PFSK-1 (cell line): ENCODE data around the gene HEMK1.

Source experiments
- FOXP2 ChIP-seq: optimal IDR thresholded peaks from 2 replicates; pipeline ENCODE3; 2011; ENCODE audit warnings: borderline replicate concordance, control low read depth, inconsistent platforms; ENCODE audit not compliant: insufficient read depth; ENCODE audit errors: extremely low read length, extremely low read depth
- POLR2AphosphoS5 ChIP-seq: IDR thresholded peaks from 2 replicates; pipeline ENCODE4 v1.6.1; 2012; ENCODE audit warnings: low read depth, mild to moderate bottlenecking, control low read depth, low read length, moderate library complexity
- REST ChIP-seq, 2 experiments: IDR thresholded peaks; 2 replicates each; pipeline versions ENCODE4 v1.6.1 to v1.8.0; 2011 to 2012; ENCODE audit warnings: low read depth in 2 of 2, low read length in 2 of 2, control low read depth in 1 of 2, inconsistent platforms in 1 of 2, mild to moderate bottlenecking in 1 of 2, moderate library complexity in 1 of 2; ENCODE audit not compliant: insufficient read depth in 1 of 2
- SIN3A ChIP-seq: IDR thresholded peaks from 2 replicates; pipeline ENCODE4 v1.6.1; 2012; ENCODE audit warnings: mild to moderate bottlenecking, low read length, moderate library complexity, borderline replicate concordance; ENCODE audit not compliant: insufficient read depth
- TAF1 ChIP-seq: IDR thresholded peaks from 2 replicates; pipeline ENCODE4 v1.6.1; 2012; ENCODE audit warnings: low read length, control low read depth, borderline replicate concordance; ENCODE audit not compliant: insufficient read depth

HEMK1 gene

DNA sequence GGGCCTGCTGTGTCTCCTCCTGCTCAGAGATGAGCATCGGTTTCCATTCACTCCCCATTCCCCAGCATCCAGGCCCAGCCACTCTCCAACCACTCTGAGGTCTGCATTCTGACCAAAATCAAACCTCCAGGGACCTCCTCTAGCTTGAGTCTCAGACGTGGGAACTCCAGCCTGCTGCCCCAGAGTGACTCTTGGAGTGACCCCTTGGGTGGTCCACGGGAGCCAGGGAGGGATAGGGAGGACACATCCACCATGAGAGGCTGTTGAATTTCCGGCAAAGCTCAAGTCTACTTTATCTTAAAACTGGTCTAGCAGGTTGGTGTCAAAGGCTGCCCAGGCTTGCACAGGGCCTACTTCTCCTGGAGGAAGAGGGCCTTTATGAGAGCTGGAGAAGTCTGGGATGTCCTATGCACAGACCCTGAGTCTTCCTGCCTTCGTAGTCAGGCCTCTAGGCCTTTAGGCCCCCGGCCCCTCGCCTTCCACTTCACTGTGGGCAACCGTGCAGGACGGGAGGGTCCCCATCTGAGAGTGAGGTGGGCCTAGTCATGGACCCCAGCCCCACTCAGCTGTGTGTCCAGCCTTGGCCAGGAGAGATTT lies 33.4 kb downstream of the HEMK1 start:
- TF ChIP-seq TAF1 (no peak), POLR2AphosphoS5 (no peak), SIN3A (no peak), REST (IDR thresholded peaks at IDR 0.05; ENCODE audit: insufficient read depth in 1 of 2, low read depth in 2 of 2, low read length in 2 of 2) (no peak), FOXP2 (no peak)

DNA sequence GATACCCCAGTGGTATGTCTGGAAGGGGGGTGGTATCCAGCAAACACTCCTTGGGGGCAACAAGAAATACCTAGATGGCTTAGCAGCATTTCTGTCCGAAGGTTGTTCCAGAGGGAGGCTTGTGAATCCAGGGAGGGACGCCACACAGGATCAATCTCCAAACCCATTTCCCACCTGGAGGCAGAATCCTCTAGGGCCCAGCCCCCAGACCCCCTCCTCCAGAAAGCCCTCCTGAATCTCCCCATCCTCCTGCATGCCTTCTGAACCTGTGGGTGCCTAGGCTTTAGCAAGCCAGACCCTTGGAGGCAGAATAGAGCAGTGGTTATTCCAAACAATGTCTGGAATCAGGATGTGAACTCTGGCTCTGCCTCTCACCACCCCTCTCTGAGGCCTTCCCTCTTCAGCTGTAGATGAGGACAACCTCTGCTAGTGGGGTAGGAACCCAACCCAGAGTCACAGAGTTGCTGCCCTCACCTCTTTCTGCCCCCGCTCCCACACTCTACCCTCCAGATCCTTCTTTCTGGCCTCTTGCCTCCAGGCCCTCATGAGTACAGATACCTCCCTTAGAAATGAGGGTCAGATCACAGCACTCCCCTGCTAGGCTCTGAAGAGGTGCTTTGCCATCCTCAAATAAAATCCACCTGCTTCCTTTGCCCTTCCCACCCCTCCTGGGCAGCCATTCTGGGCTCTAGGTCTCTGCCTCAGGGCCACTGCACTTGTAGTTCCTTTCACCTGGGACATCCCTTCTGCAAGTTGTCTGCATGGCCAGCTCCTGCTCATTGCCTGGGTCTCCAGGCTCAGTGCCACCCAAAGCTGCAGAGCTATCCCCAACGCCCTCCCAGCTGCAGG lies 34.2 kb downstream of the HEMK1 start:
- TF ChIP-seq FOXP2 (no peak), POLR2AphosphoS5 (no peak), REST (IDR thresholded peaks at IDR 0.05; ENCODE audit: insufficient read depth in 1 of 2, low read depth in 2 of 2, low read length in 2 of 2) (no peak), TAF1 (no peak), SIN3A (no peak)

DNA sequence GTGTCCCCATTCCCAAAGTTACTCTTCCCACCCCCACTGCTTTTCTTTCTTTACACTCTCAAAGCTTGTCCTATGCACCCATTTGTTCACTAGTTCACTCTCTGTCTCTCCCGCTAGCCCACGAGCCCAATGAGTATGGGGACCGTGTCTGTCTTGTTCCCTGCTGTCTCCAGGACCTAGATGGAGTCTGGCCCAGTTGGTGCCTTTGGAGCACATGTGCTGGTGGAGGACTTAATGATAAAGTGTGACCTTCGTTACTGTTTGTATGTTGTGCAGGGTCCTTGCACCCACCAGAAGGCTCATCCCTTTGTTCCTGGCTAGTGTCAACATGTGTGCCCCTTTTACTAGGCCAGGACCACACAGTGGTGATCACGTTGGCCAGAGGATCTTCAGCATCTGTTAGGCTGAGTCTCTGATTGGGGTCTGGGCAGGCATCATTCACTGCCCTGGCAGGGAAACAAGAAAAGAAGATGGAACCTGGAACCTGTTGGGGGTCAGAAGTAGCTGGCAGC lies 34.8 kb downstream of the HEMK1 start:
- no peak for TF ChIP-seq FOXP2
- TF ChIP-seq SIN3A, result no peak
- no peak for TF ChIP-seq POLR2AphosphoS5
- TF ChIP-seq TAF1, result no peak
- no peak for TF ChIP-seq REST (IDR thresholded peaks at IDR 0.05; ENCODE audit: insufficient read depth in 1 of 2, low read depth in 2 of 2, low read length in 2 of 2)

DNA sequence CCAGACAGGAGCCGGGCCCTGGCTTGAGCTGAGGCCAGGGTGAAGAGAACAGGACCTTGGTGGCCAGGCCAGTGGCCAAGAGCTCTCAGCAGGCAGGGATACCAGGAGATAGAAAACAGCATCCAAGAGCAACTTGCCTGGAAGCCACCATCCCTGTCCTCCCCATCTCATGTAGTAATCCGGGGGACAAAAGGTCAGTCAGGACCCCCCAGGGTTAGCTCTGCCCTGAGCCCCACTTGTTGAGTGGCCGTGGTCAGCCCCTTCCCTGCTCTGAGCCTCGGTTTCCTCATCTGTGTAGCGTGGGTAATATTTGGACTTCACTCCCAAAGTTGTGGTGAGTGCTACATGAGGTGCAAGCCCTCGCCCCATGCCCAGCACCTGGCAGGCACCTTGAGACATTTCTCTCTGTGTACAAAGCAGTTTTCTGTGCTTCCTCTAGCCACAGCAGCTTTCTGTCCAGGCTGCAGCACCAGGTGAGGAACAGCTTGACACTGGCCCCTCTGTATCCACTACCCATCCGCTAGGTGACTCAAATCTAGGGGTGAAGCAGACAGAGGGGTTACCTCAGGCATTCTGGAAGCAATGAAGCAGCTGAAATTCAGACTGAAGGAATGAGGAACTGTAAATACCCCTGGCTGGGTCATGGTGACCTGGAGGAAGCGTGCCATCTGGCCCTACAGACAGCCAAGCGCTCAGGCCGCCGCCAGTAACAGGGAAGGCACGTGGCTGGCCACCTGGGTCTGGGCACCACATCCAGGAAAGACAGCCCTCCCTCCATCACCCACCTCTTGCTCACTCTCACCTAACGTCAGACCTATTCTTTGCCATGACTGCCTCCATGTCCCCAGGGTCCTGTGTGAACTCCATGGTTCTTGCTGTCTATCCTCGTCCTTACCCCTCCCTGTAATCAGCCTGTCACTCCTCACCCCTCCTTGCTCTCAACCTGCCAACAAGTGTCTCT lies 35.6 kb downstream of the HEMK1 start:
- TF ChIP-seq SIN3A (no peak), FOXP2 (no peak)

DNA sequence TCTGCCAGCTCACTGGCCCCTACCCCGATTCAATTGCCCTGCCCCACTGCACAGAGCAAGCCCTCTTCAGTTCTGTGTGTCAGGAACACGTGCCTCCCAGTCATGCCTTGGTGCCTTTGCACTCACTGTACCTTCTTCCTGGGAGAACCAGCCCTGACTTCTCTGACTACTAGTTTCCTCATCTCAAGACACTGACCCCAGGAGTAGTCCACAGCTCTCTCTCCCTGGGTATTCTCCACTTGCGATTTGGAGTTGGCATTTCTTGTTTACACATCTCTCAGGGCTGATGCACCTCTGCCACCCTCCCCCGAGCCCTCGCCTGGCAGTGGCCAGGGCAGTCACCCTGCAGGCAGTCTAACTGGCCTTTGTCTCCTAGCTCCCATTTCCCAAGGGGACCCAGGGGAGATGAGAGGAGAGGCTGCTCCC lies 36.6 kb downstream of the HEMK1 start:
- TF ChIP-seq FOXP2 (no peak), POLR2AphosphoS5 (no peak), REST (IDR thresholded peaks at IDR 0.05; ENCODE audit: insufficient read depth in 1 of 2, low read depth in 2 of 2, low read length in 2 of 2) (no peak), TAF1 (no peak), SIN3A (no peak)
